Kidney epithelial cell (primary cell): Measurements from ENCODE around the gene TNFSF9. TPM values are rescaled to one million over a fixed set of nuclear protein-coding genes. Genes with fewer than 3 reads are reported as not detected.

Experiments
- DNase-seq: peaks from one replicate; pipeline ENCODE4 v3.0.0-alpha.2; 2010; ENCODE audit warnings: low read depth
- H3K27me3 ChIP-seq: 2 replicates; pipeline ENCODE4 v1.6.0; 2011; ENCODE audit warnings: low read length; ENCODE audit not compliant: control insufficient read depth, insufficient read depth
- H3K36me3 ChIP-seq: 2 replicates; pipeline ENCODE4 v1.5.1; 2011; ENCODE audit warnings: low read length; ENCODE audit not compliant: control insufficient read depth, insufficient read depth
- H3K4me3 ChIP-seq: 2 replicates; pipeline ENCODE4 v1.5.1; 2011; ENCODE audit warnings: low read depth, mild to moderate bottlenecking, control low read depth, low read length
- CTCF ChIP-seq: IDR thresholded peaks from 2 replicates; pipeline ENCODE4 v1.5.1; 2011; ENCODE audit warnings: mild to moderate bottlenecking, moderate library complexity, low read length, control low read depth, inconsistent platforms; ENCODE audit not compliant: insufficient read depth, poor library complexity, severe bottlenecking
- total RNA-seq: library from RNA; depleted of rRNA; stranded (reverse); fragments of >200 nt; gene quantifications from 2 replicates; pipeline ENCODE4 v1.2.3, GENCODE V29; 2015

TNFSF9 gene
- total RNA-seq, 1 donor from 2014 or later: 8.9 TPM

- H3K27me3 ChIP-seq: no peaks in the 10 kb centered on the region
- no peak overlapping the region for H3K4me3 ChIP-seq
- H3K36me3 ChIP-seq: no peaks in the 10 kb centered on the region
- TF ChIP-seq CTCF: no peak
- no peak for DNase-seq
Observed at GRCh38 chr19:6529351-6529750, 1.5 kb upstream of the TNFSF9 start.

- H3K4me3 ChIP-seq: peak overlapping the region; percentile 75
- DNase-seq: no peak
- peaks cover 1% of the 10 kb centered on the region for H3K36me3 ChIP-seq
- H3K27me3 ChIP-seq: no peaks in the 10 kb centered on the region
- no peak for TF ChIP-seq CTCF
Observed at GRCh38 chr19:6529937-6530385, 865 bp upstream of the TNFSF9 start.

- peak overlapping the region; percentile 75 for H3K4me3 ChIP-seq
- TF ChIP-seq CTCF: no peak
- H3K27me3 ChIP-seq: no peaks in the 10 kb centered on the region
- H3K36me3 ChIP-seq: peaks cover 5% of the 10 kb centered on the region
- DNase-seq: no peak
Observed at GRCh38 chr19:6531163-6531955, 533 bp downstream of the TNFSF9 start.

GRCh38 chr19:6531956-6532243 lies 1.1 kb downstream of the TNFSF9 start:
- no peaks in the 10 kb centered on the region for H3K27me3 ChIP-seq
- H3K4me3 ChIP-seq: peak overlapping the region; percentile 75
- no peak for DNase-seq
- no peak for TF ChIP-seq CTCF
- peaks cover 7% of the 10 kb centered on the region for H3K36me3 ChIP-seq

- Histone ChIP-seq H3K27me3 (no peaks in the 10 kb centered on the region), H3K36me3 (peaks cover 7% of the 10 kb centered on the region), H3K4me3 (peak overlapping the region; percentile 75)
- no peak for TF ChIP-seq CTCF
- no peak for DNase-seq
Observed at GRCh38 chr19:6532244-6532999, 1.6 kb downstream of the TNFSF9 start.
